NCI-H1105 treated with DMSO at 0.1 percent for 48 hours (cell line): ENCODE results near the gene ZNF425.
"Not testable (repeated sequence)": the region's sequence is repeated elsewhere in the genome, so short reads cannot be mapped to it uniquely, and the experiment has no call there.

Experiments
- DNase-seq: peaks from one replicate; lab custom pipeline; 2025; lab: John Stamatoyannopoulos, UW

The ZNF425 gene

GRCh38 chr7:149071641-149072437 lies 54.3 kb downstream of the ZNF425 start:
- DNase-seq: no peak

DNA sequence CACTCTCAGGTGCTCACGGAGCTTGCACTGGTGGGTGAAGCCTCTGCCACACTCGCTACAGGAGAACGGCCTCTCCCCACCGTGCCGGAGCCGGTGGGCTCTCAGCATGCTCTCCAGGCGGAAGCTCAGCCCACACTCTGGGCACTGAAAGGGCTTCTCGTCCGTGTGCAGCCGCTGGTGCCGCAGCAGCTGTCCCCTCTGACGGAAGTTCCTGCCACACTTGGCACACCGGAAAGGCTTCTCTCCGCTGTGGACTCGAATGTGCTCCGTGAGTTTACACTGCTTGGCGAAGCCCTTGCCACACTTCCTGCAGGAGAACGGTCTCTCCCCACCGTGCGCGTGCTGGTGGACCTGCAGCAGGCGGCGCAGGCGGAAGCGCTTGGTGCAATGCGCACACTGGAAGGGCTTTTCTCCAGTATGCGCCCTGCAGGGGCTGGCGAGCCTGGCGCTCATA lies 54.9 kb downstream of the ZNF425 start:
- no peak for DNase-seq

GRCh38 chr7:149070372-149071125 lies 55.6 kb downstream of the ZNF425 start:
- no peak for DNase-seq

DNA sequence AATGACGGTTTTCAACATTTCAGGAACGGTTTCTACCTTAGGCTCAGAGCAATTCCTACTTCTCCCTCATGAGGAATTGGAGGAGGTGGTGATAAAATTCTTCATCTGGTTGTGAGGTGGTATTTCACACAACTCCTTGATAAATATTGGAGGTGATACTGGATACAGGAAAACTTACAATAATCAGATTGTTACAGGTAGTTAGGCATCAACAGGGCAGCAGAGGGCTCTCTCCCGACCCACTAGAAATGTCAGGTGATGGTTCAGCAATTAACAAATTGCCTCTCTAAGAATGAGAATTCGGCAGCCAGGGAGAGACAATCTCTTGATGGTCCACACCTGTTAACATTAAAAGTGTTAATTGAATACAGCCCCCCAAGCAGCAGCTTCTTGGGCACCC lies 58.3 kb downstream of the ZNF425 start:
- DNase-seq: no peak

DNA sequence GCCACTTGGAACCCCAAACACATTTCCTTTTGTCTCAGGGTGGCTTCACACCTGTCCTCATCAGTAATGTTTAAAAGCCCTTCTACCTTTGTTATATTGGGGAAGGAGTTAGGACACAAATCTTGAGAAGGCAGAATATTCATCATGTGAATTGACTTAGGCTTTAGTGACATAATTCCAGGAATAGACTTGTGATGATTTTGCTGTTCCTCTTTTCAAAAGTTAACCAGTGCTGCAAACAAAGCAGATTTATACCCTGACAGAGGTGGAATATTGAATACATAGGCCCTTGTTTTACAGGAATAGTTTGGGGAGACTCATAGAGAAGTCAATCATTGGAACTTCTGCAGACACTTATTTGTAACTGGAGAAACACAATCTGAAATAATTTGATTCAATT lies 62.6 kb downstream of the ZNF425 start:
- no peak for DNase-seq

DNA sequence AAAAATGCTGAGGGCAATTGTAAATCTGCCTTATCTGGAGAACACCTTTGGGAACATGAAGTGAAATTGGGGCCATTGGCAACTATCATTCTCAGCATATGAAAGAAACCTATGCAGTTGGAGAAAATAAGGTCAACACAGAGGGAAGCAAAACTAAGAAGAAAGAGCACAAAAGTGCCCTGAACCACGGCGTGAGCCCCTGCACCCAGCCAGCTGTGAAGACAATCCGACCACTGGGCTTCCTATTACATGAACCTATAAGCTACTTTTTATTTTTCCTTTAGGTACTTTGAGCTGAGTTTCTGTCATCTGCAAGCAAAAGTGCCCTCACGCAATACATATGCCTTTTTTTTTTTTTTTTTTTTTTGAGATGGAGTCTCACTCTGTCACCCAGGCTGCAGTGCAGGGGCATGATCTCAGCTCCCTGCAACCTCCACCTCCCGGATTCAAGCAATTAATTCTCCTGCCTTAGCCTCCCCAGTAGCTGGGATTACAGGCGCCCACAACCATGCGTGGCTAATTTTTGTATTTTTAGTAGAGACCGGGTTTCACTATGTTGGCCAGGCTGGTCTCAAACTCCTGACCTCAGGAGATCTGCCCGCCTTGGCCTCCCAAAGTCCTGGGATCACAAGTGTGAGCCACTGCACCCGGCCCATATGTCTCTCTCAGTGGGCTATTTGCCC lies 63.8 kb downstream of the ZNF425 start:
- DNase-seq: not testable (repeated sequence)

GRCh38 chr7:149060156-149060555 lies 66.0 kb downstream of the ZNF425 start:
- no peak for DNase-seq

DNA sequence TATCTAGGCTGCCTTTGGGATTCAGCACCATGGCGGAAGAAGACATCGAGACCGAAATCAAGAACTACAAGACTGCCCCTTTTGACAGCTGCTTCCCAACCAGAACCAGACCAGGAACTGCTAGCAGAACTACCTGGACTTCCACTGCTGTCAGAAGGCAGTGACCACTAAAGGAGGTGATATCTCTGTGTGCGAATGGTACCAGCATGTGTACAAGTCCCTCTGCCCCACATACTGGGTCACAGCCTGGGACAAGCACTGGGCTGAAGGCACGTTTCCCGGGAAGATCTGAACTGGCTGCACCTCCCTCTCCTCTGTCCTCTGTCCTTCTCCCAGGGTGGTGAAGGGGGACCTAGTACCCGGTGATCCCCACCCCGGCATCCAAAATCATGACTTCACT lies 72.2 kb downstream of the ZNF425 start:
- no peak for DNase-seq

- DNase-seq: no peak
These were observed 72.7 kb downstream of the ZNF425 start for GRCh38 chr7:149053384-149053783.
